ENCODE data around the gene MLX.

The MLX gene

DNA sequence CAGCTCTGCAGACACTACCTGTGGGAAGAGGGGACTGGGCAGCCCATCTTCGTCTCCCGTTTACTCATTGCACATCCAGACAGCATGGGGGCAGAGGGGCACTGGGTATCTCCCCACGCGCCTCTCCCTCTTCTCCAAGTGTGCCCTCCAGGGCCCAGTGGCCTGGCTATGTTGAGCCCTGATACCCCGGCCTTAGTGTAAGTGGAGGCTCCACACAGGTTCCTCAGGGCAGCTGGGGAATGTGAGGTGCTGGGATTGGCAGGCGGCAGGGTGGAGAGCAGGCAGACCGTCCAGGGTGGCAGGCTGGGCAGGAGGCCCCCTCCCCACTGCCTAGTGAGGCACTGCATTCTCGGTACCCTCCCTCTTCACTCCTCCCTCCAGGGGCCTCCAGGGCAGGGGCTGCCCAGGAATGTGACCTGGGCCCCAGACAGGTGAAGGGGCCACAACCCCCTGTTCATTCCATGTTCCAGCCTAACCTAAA is 44.1 kb upstream of the MLX start:
- no peaks in the 10 kb centered on the region for H3K36me3 ChIP-seq (replicated peaks; ENCODE audit: insufficient read depth, low read length)
- no peak for DNase-seq
- H3K9me2 ChIP-seq (replicated peaks; ENCODE audit: insufficient read depth, low read length): no peaks in the 10 kb centered on the region
- no peak overlapping the region for H3K4me2 ChIP-seq (ENCODE audit: low read depth, low read length)
- no peaks in the 10 kb centered on the region for H3K27me3 ChIP-seq (replicated peaks; ENCODE audit: insufficient read depth, low read length)
- no peak overlapping the region for H2AFZ ChIP-seq (ENCODE audit: low read length)
- H3K79me2 ChIP-seq (ENCODE audit: low read length): no peaks in the 10 kb centered on the region
- H3K4me1 ChIP-seq (ENCODE audit: low read length): no peaks in the 10 kb centered on the region
- H3K9ac ChIP-seq (ENCODE audit: low read length): no peak overlapping the region
- H3F3A ChIP-seq (ENCODE audit: insufficient read depth, low read length): no peaks in the 10 kb centered on the region
- TF ChIP-seq EZH2phosphoT487 (IDR thresholded peaks at IDR 0.05; ENCODE audit: low read length) (no peak), EZH2 (optimal IDR thresholded peaks at IDR 0.05; ENCODE audit: low read depth, low read length) (no peak)
- TF ChIP-seq, protein P1, sequence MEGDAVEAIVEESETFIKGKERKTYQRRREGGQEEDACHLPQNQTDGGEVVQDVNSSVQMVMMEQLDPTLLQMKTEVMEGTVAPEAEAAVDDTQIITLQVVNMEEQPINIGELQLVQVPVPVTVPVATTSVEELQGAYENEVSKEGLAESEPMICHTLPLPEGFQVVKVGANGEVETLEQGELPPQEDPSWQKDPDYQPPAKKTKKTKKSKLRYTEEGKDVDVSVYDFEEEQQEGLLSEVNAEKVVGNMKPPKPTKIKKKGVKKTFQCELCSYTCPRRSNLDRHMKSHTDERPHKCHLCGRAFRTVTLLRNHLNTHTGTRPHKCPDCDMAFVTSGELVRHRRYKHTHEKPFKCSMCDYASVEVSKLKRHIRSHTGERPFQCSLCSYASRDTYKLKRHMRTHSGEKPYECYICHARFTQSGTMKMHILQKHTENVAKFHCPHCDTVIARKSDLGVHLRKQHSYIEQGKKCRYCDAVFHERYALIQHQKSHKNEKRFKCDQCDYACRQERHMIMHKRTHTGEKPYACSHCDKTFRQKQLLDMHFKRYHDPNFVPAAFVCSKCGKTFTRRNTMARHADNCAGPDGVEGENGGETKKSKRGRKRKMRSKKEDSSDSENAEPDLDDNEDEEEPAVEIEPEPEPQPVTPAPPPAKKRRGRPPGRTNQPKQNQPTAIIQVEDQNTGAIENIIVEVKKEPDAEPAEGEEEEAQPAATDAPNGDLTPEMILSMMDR (IDR thresholded peaks at IDR 0.05; ENCODE audit: low read length): no peak
- no peak overlapping the region for H3K27ac ChIP-seq (ENCODE audit: low read length)
- H4K20me1 ChIP-seq (ENCODE audit: insufficient read depth, low read length): no peaks in the 10 kb centered on the region
- no peak overlapping the region for H3K4me3 ChIP-seq (ENCODE audit: low read length)
- H3K9me3 ChIP-seq (replicated peaks; ENCODE audit: insufficient read depth, low read length): no peaks in the 10 kb centered on the region

DNA sequence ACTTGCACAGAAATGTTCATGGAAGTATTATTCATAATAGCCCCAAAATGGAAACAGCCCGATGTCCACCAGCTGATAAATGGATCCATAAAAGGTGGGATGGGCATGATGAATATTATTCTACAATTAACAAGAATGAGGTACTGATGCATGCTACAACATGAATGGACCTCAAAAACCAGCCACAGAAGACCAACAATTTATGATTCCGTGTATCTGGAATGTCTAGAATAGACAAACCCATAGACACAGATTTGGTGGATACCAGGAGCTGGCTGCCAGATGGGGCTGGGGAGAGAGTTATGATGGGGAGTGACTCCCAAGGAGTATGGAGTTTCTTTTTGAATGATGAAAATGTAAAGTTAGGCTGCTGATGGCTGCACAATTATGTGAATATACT is 41.7 kb upstream of the MLX start:
- Histone ChIP-seq H2AFZ (ENCODE audit: low read length) (no peak overlapping the region), H3K4me3 (ENCODE audit: low read length) (no peak overlapping the region), H3K79me2 (ENCODE audit: low read length) (no peaks in the 10 kb centered on the region), H3K9me3 (replicated peaks; ENCODE audit: insufficient read depth, low read length) (no peaks in the 10 kb centered on the region), H3K9me2 (replicated peaks; ENCODE audit: insufficient read depth, low read length) (no peaks in the 10 kb centered on the region), H3F3A (ENCODE audit: insufficient read depth, low read length) (peaks cover 7% of the 10 kb centered on the region; the same call in 1 of the 2 replicates), H3K9ac (ENCODE audit: low read length) (no peak overlapping the region), H3K27me3 (replicated peaks; ENCODE audit: insufficient read depth, low read length) (no peaks in the 10 kb centered on the region), H3K4me1 (ENCODE audit: low read length) (peaks cover 6% of the 10 kb centered on the region), H3K36me3 (replicated peaks; ENCODE audit: insufficient read depth, low read length) (no peaks in the 10 kb centered on the region), H4K20me1 (ENCODE audit: insufficient read depth, low read length) (no peaks in the 10 kb centered on the region), H3K27ac (ENCODE audit: low read length) (no peak overlapping the region), H3K4me2 (ENCODE audit: low read depth, low read length) (no peak overlapping the region)
- TF ChIP-seq EZH2phosphoT487 (IDR thresholded peaks at IDR 0.05; ENCODE audit: low read length): no peak
- no peak for DNase-seq

DNA sequence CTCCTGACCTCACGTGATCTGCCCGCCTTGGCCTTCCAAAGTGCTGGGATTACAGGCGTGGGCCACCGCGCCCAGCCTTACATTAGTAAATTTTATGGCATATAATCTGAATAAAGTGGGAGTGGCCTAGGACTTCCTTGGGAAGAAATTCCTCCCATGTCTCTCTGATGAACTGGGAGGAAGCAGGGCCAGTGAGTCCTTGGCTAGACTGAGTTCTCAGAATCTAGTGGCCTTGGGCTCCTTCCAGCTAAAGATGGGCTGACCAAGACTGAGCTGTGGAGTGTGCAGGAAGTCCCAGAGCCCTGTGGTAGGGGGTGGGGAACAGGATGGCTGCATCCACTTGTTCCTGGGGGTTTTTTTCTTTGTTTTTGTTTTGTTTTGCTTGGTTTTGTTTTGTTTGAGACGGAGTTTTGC is 40.9 kb upstream of the MLX start:
- no peak overlapping the region for H2AFZ ChIP-seq (ENCODE audit: low read length)
- DNase-seq: no peak
- H3K9ac ChIP-seq (ENCODE audit: low read length): no peak overlapping the region
- H3K4me3 ChIP-seq (ENCODE audit: low read length): no peak overlapping the region
- H3K79me2 ChIP-seq (ENCODE audit: low read length): no peaks in the 10 kb centered on the region
- H3K4me1 ChIP-seq (ENCODE audit: low read length): peaks cover 14% of the 10 kb centered on the region
- H3K4me2 ChIP-seq (ENCODE audit: low read depth, low read length): no peak overlapping the region
- peaks cover 14% of the 10 kb centered on the region for H3F3A ChIP-seq (ENCODE audit: insufficient read depth, low read length)
- no peaks in the 10 kb centered on the region for H4K20me1 ChIP-seq (ENCODE audit: insufficient read depth, low read length)
- H3K9me3 ChIP-seq (replicated peaks; ENCODE audit: insufficient read depth, low read length): no peaks in the 10 kb centered on the region
- no peaks in the 10 kb centered on the region for H3K27me3 ChIP-seq (replicated peaks; ENCODE audit: insufficient read depth, low read length)
- H3K9me2 ChIP-seq (replicated peaks; ENCODE audit: insufficient read depth, low read length): no peaks in the 10 kb centered on the region
- H3K27ac ChIP-seq (ENCODE audit: low read length): no peak overlapping the region
- no peaks in the 10 kb centered on the region for H3K36me3 ChIP-seq (replicated peaks; ENCODE audit: insufficient read depth, low read length)
- TF ChIP-seq, protein P1 (IDR thresholded peaks at IDR 0.05; ENCODE audit: low read length): no peak
- no peak for TF ChIP-seq EZH2 (optimal IDR thresholded peaks at IDR 0.05; ENCODE audit: low read depth, low read length)
- TF ChIP-seq EZH2phosphoT487 (IDR thresholded peaks at IDR 0.05; ENCODE audit: low read length): no peak

DNA sequence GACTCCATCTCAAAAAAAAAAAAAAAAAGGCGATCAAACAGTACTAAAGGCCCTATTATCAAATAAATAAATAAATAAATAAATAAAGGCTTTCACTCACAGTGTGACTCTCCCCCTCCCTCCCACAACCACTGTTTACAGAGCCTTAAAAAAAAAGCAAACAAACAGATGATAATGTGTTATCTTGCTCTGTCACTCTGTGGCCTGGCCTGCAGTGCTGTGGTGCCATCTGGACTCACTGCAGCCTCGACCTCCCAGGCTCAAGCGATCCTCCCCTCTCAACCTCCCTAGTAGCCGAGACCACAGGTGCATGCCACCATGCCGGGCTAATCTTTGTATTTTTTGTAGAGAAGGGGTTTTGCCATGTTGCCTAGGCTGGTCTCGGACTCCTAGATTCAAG is 39.0 kb upstream of the MLX start:
- Histone ChIP-seq H3K36me3 (replicated peaks; ENCODE audit: insufficient read depth, low read length) (no peaks in the 10 kb centered on the region), H4K20me1 (ENCODE audit: insufficient read depth, low read length) (no peaks in the 10 kb centered on the region), H3K9ac (ENCODE audit: low read length) (no peak overlapping the region), H3K27me3 (replicated peaks; ENCODE audit: insufficient read depth, low read length) (no peaks in the 10 kb centered on the region), H2AFZ (ENCODE audit: low read length) (no peak overlapping the region), H3K9me3 (replicated peaks; ENCODE audit: insufficient read depth, low read length) (no peaks in the 10 kb centered on the region), H3K9me2 (replicated peaks; ENCODE audit: insufficient read depth, low read length) (no peaks in the 10 kb centered on the region), H3K27ac (ENCODE audit: low read length) (no peak overlapping the region), H3K79me2 (ENCODE audit: low read length) (no peaks in the 10 kb centered on the region), H3F3A (ENCODE audit: insufficient read depth, low read length) (peaks cover 22% of the 10 kb centered on the region), H3K4me2 (ENCODE audit: low read depth, low read length) (no peak overlapping the region), H3K4me3 (ENCODE audit: low read length) (no peak overlapping the region), H3K4me1 (ENCODE audit: low read length) (peaks cover 22% of the 10 kb centered on the region)
- TF ChIP-seq, protein P1 (IDR thresholded peaks at IDR 0.05; ENCODE audit: low read length): no peak
- no peak for TF ChIP-seq EZH2 (optimal IDR thresholded peaks at IDR 0.05; ENCODE audit: low read depth, low read length)
- TF ChIP-seq EZH2phosphoT487 (IDR thresholded peaks at IDR 0.05; ENCODE audit: low read length): no peak
- no peak for DNase-seq
